Erythroblast (primary cell): ENCODE measurements around the gene HTR7.

Experiments used
- GATA1 ChIP-seq: IDR thresholded peaks from 2 replicates; pipeline ENCODE4 v1.6.1; 2011; ENCODE audit warnings: low read depth, mild to moderate bottlenecking, control low read depth, low read length, moderate library complexity
- POLR2A ChIP-seq: IDR thresholded peaks from 2 replicates; pipeline ENCODE4 v1.6.1; 2011; ENCODE audit warnings: mild to moderate bottlenecking, low read length

DNA sequence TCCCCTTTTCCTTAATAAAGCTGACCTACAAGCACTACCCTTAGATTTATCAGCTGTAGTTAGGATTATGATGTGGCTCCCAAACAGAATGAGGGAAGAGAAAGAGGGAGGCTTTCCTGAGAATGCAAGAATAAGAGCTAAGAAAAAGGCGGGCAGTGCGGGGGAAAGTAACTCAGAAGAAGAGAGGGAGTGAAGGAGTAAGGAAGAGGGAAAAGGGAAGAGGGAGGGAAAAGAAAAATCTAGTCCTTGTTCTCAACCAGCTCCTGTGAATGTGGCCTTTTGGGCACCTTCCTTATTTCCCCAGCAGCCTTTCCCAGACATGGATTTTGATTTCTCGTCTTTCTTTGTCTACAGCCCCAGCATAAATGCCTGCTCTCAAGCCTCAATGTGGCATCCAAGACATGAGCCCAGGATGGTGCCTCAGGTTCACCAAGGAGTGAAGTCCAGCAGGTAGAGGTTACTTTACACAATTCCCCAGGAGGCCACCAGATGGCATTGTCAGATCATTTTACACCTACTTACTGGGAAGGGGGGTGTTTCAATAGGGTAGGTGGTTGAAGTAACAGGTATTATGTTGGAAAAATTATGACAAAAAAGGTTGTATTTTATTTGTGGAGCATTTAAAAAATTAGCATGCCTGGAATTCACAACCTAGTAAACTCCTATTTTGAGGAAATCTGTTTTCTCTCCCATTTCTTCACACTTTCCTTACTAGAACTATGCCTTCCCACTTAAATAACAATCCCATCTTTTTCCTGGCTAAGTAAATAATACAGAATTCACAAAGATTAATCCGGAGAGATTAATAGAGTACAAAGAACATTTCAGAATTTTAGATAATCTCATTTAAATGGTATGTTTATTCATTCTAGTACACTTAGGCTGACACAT is 106.5 kb downstream of the HTR7 start:
- TF ChIP-seq POLR2A (no peak), GATA1 (no peak)
